Endothelial cell of umbilical vein (primary cell): Measurements from ENCODE around the gene MRPL38. TPM values are rescaled to one million over a fixed set of nuclear protein-coding genes. Genes with fewer than 3 reads are reported as not detected.

ENCODE experiments used
- BruUV-seq: library from RNA; stranded (reverse); fragments of 400-500 nt; replicated peaks from 2 replicates; lab custom pipeline; 2021; lab: Mats Ljungman, UMichigan
- CTCF ChIA-PET: fragments of 300-600, 350-600 bp; sonication (Branson Sonifier 250); formaldehyde crosslinking; loops from one replicate; lab custom pipeline; 2021; ENCODE audit warnings: antibody characterized with exemption, inconsistent platforms; lab: Charles Lee
- POLR2A ChIA-PET: fragments of 300-600, 350-600 bp; sonication (Branson Sonifier 250); formaldehyde crosslinking; loops from one replicate; lab custom pipeline; 2021; ENCODE audit warnings: antibody characterized with exemption, inconsistent platforms; lab: Charles Lee
- DNase-seq: peaks from one replicate; pipeline ENCODE4 v3.0.0-alpha.2; 2011; ENCODE audit warnings: low read depth, low spot score
- FAIRE-seq: peaks from 2 replicates; lab custom pipeline; 2011; peaks lifted over from hg19 to GRCh38; lab: Jason Lieb, UNC
- H2AFZ ChIP-seq: 2 replicates; pipeline ENCODE4 v1.6.0; 2012; ENCODE audit warnings: low read depth, low read length, control low read depth, inconsistent platforms
- H3K27ac ChIP-seq: 2 replicates; pipeline ENCODE4 v1.5.1; 2011; ENCODE audit warnings: low read depth, mild to moderate bottlenecking, control low read depth, low read length, moderate library complexity; ENCODE audit not compliant: insufficient read depth
- H3K27me3 ChIP-seq, 2 experiments: 2 replicates each; pipeline versions ENCODE4 v1.6.0 to v1.6.1; 2011; ENCODE audit warnings: low read length in 2 of 2, mixed read lengths in 1 of 2; ENCODE audit not compliant: control insufficient read depth in 2 of 2, insufficient read depth in 2 of 2
- H3K36me3 ChIP-seq, 2 experiments: 2 replicates in 1 of 2; 3 replicates in 1 of 2; pipeline ENCODE4 v1.5.1; 2011; ENCODE audit warnings: low read length in 2 of 2, mild to moderate bottlenecking in 1 of 2, moderate library complexity in 1 of 2; ENCODE audit not compliant: control insufficient read depth in 2 of 2, insufficient read depth in 2 of 2; ENCODE audit errors: extremely low read depth in 1 of 2
- H3K4me1 ChIP-seq: 3 replicates; pipeline ENCODE4 v1.5.1; 2011; ENCODE audit warnings: mild to moderate bottlenecking, low read length; ENCODE audit not compliant: control insufficient read depth, insufficient read depth; ENCODE audit errors: extremely low read depth
- H3K4me2 ChIP-seq: 2 replicates; pipeline ENCODE4 v1.6.1; 2011; ENCODE audit warnings: low read length, control low read depth, mixed read lengths; ENCODE audit not compliant: insufficient read depth
- H3K4me3 ChIP-seq, 3 experiments: fragments of 200-600 bp in 1 of 3; sonication (generic), shearing (Covaris generic) in 1 of 3; replicated peaks in 1 of 3; 2 replicates each; pipeline ENCODE4 v1.5.1; 2011 to 2016; ENCODE audit warnings: control low read depth in 3 of 3, low read length in 3 of 3, mild to moderate bottlenecking in 2 of 3, inconsistent platforms in 1 of 3, low read depth in 1 of 3, moderate library complexity in 1 of 3; ENCODE audit not compliant: insufficient read depth in 1 of 3
- H3K79me2 ChIP-seq: 2 replicates; pipeline ENCODE4 v1.6.0; 2012; ENCODE audit warnings: low read length, inconsistent platforms; ENCODE audit not compliant: control insufficient read depth, insufficient read depth
- H3K9ac ChIP-seq: replicated peaks from 2 replicates; pipeline ENCODE3; 2011; ENCODE audit warnings: low read length, control low read depth; ENCODE audit not compliant: insufficient read depth; ENCODE audit errors: extremely low read depth
- H3K9me1 ChIP-seq: replicated peaks from 3 replicates; pipeline ENCODE4 v1.6.0; 2011; ENCODE audit warnings: mild to moderate bottlenecking, low read length; ENCODE audit not compliant: control insufficient read depth, insufficient read depth; ENCODE audit errors: extremely low read depth
- H3K9me3 ChIP-seq: replicated peaks from 2 replicates; pipeline ENCODE4 v1.5.1; 2012; ENCODE audit warnings: low read length, inconsistent platforms; ENCODE audit not compliant: control insufficient read depth, insufficient read depth
- H4K20me1 ChIP-seq: replicated peaks from 2 replicates; pipeline ENCODE3; 2011; ENCODE audit warnings: mild to moderate bottlenecking, low read length; ENCODE audit not compliant: control insufficient read depth, insufficient read depth; ENCODE audit errors: extremely low read depth
- EZH2 ChIP-seq: IDR thresholded peaks from 2 replicates; pipeline ENCODE4 v1.6.1; 2012; ENCODE audit warnings: borderline replicate concordance, low read depth, mild to moderate bottlenecking, moderate library complexity, low read length, inconsistent platforms; ENCODE audit not compliant: severe bottlenecking
- FOS ChIP-seq: IDR thresholded peaks from 2 replicates; pipeline ENCODE4 v1.6.1; 2011; ENCODE audit warnings: mild to moderate bottlenecking, low read length, moderate library complexity, borderline replicate concordance; ENCODE audit not compliant: insufficient read depth
- GATA2 ChIP-seq: IDR thresholded peaks from 2 replicates; pipeline ENCODE4 v1.7.0; 2011; ENCODE audit warnings: low read depth, mild to moderate bottlenecking, moderate library complexity, mixed read lengths, low read length; ENCODE audit not compliant: insufficient read length, insufficient read depth
- JUN ChIP-seq: IDR thresholded peaks from 2 replicates; pipeline ENCODE4 v1.6.1; 2011; ENCODE audit warnings: borderline replicate concordance, low read depth; ENCODE audit not compliant: insufficient read length, insufficient read depth
- MAX ChIP-seq: IDR thresholded peaks from 2 replicates; pipeline ENCODE4 v1.6.1; 2011; ENCODE audit not compliant: insufficient read depth, insufficient read length
- MYC ChIP-seq: IDR thresholded peaks from one replicate; pipeline ENCODE4 v1.6.1; 2011; ENCODE audit warnings: mild to moderate bottlenecking, low read depth, low read length
- POLR2A ChIP-seq: IDR thresholded peaks from 2 replicates; pipeline ENCODE4 v1.6.1; 2012; ENCODE audit warnings: low read depth, mild to moderate bottlenecking, control low read depth, low read length
- POLR2AphosphoS5 ChIP-seq: IDR thresholded peaks from 2 replicates; pipeline ENCODE4 v1.6.1; 2012; ENCODE audit warnings: low read depth, mild to moderate bottlenecking, control low read depth, low read length, moderate library complexity; ENCODE audit not compliant: insufficient read depth
- dilution Hi-C: fragments of 300-500 bp; cut with MboI; formaldehyde crosslinking; loops from one replicate; pipeline ENCODE4 v1.15.0; 2019; ENCODE audit warnings: low sequenced_read_pairs; ENCODE audit not compliant: extremely low pct_ligation_motif_present
- intact Hi-C: fragments of 100-400 bp; cut with micrococcal nuclease; formaldehyde crosslinking; loops from one replicate; pipeline ENCODE4 v1.10.0; 2022
- polyA plus RNA-seq, 4 experiments: library from polyadenylated mRNA; depleted of rRNA in 3 of 4; stranded (reverse) in 3 of 4; unstranded in 1 of 4; fragments of >200 nt; gene quantifications; 2 replicates each; pipeline versions ENCODE4 v1.2.1 to v1.2.3, GENCODE V29; 2011 to 2012; ENCODE audit warnings: missing spikeins in 1 of 4
- total RNA-seq: library from RNA; stranded (reverse); gene quantifications from 2 replicates; pipeline ENCODE4 v1.2.3, GENCODE V29; 2021
- TF ChIP-seq, protein P1 (sequence below), 2 donors: IDR thresholded peaks; 1 replicate in 1 of 2; 2 replicates in 1 of 2; pipeline ENCODE4 v1.5.1; 2011; ENCODE audit warnings: low read length in 2 of 2, mild to moderate bottlenecking in 2 of 2, moderate library complexity in 2 of 2, control low read depth in 1 of 2, inconsistent platforms in 1 of 2, low read depth in 1 of 2; ENCODE audit not compliant: insufficient read depth in 1 of 2; ENCODE audit errors: extremely low read depth in 1 of 2

MRPL38 gene
- total and polyA plus RNA-seq, 2 donors (not counting 3 experiments of a cell fraction or from before 2014, with no cell fraction given), result 82.7 to 93.8 TPM

- FAIRE-seq (no peak), DNase-seq (no peak)
- Histone ChIP-seq H3K9me1 (no peaks in the 10 kb centered on the region), H3K27ac (no peak overlapping the region), H3K4me2 (no peak overlapping the region), H4K20me1 (no peaks in the 10 kb centered on the region), H3K4me1 (no peaks in the 10 kb centered on the region), H3K9ac (no peak overlapping the region), H3K27me3 (no peaks in the 10 kb centered on the region), H2AFZ (no peak overlapping the region), H3K9me3 (no peaks in the 10 kb centered on the region), H3K4me3 (no peak overlapping the region), H3K79me2 (no peaks in the 10 kb centered on the region), H3K36me3 (no peaks in the 10 kb centered on the region)
- BruUV-seq, result no TSS peak
- dilution Hi-C loops (no loop called here), intact Hi-C loops (no loop called here)
- POLR2A ChIA-PET, result interaction anchor here (1.1 kb wide), 1 partner anchor 10 kb away, joined by 3 read pairs; no protein-coding TSS in a partner anchor
- TF ChIP-seq, protein P1, sequence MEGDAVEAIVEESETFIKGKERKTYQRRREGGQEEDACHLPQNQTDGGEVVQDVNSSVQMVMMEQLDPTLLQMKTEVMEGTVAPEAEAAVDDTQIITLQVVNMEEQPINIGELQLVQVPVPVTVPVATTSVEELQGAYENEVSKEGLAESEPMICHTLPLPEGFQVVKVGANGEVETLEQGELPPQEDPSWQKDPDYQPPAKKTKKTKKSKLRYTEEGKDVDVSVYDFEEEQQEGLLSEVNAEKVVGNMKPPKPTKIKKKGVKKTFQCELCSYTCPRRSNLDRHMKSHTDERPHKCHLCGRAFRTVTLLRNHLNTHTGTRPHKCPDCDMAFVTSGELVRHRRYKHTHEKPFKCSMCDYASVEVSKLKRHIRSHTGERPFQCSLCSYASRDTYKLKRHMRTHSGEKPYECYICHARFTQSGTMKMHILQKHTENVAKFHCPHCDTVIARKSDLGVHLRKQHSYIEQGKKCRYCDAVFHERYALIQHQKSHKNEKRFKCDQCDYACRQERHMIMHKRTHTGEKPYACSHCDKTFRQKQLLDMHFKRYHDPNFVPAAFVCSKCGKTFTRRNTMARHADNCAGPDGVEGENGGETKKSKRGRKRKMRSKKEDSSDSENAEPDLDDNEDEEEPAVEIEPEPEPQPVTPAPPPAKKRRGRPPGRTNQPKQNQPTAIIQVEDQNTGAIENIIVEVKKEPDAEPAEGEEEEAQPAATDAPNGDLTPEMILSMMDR (IDR thresholded peaks at IDR 0.05; ENCODE audit: extremely low read depth in 1 of 2, insufficient read depth in 1 of 2, low read depth in 1 of 2, low read length in 2 of 2), result no peak
- TF ChIP-seq FOS (no peak), POLR2AphosphoS5 (no peak), MYC (no peak), MAX (no peak), GATA2 (no peak), EZH2 (no peak), POLR2A (no peak), JUN (no peak)
- CTCF ChIA-PET, result interaction anchor here (1.2 to 4.7 kb wide), 6 partner anchors 10 to 99 kb away, joined by 3 to 23 read pairs (median 6); partner anchors contain the start of genes CDK3 and MRPL38
These were observed 10.6 kb upstream of the MRPL38 start for GRCh38 chr17:75915268-75915667.
